Right atrium auricular region (tissue), 2 donors: ENCODE results near the gene ZNF821. TPM values are rescaled to one million over a fixed set of nuclear protein-coding genes. Genes with fewer than 3 reads are reported as not detected.

Experiments
- DNase-seq: peaks from one replicate; pipeline ENCODE4 v3.0.0-alpha.2; 2019; ENCODE audit warnings: low spot score
- H3K27ac ChIP-seq, 2 donors: fragments of 200-600 bp; sonication (generic); 1 replicate in 1 of 2; 2 replicates in 1 of 2; pipeline ENCODE4 v1.5.1; 2016 to 2019
- H3K27me3 ChIP-seq, 2 donors: fragments of 200-600 bp; sonication (generic); one replicate each; pipeline versions ENCODE4 v1.5.1 to v1.6.0; 2017 to 2019
- H3K36me3 ChIP-seq: fragments of 200-600 bp; sonication (generic); one replicate; pipeline ENCODE4 v1.5.1; 2016
- H3K4me1 ChIP-seq, 2 donors: fragments of 200-600 bp; sonication (generic); one replicate each; pipeline versions ENCODE4 v1.5.1 to v1.6.0; 2017 to 2019
- H3K4me3 ChIP-seq, 2 donors: fragments of 200-600 bp; sonication (generic); 1 replicate in 1 of 2; 2 replicates in 1 of 2; pipeline ENCODE4 v1.5.1; 2017 to 2019; ENCODE audit warnings: mild to moderate bottlenecking in 1 of 2, moderate library complexity in 1 of 2
- H3K9me3 ChIP-seq, 2 donors: fragments of 200-600 bp; sonication (generic); one replicate each; pipeline ENCODE4 v1.5.1; 2019
- total RNA-seq, 2 donors: library from RNA; depleted of rRNA; stranded (reverse); fragments of >200 nt; gene quantifications; one replicate each; pipeline ENCODE4 v1.1.0, GENCODE V29; 2016
- TF ChIP-seq, protein P1 (sequence below), 2 donors: fragments of 200-600 bp; sonication (generic); IDR thresholded peaks; one replicate each; pipeline ENCODE4 v1.5.1; 2019; ENCODE audit warnings: antibody characterized with exemption in 2 of 2

Gene ZNF821
- total RNA-seq, 2 donors from 2014 or later = 2.6 to 8.9 TPM

DNA sequence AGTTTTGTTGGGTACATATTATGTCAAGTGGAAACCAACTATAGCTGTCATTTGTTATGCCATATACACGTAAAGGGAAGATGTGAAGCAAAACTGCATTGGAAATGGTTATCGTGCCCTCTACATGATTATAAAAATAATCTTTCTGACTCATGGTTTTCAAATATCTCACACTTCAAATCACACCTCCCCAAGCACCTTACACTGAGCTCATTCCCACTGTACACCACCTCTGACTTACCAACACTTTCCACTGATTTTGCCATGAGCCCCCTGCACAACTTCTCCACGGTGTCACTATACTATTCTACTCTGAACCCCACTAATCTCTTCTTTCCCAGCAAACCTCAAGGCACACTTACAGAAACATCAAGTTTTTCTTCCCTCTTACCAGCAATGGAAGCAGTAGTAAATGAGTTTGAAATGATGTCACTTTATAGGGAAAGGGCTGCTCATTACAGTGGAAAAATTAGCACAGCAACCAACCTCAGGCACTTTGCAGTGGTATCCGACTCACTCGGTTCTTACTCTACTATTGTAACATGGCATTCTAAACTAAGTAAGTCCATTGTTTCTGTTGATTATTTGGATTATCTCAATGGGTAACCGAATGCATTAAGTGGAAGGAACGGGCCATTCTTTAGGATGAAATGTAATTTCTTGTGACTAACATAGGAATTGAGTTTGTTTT is 18.7 kb downstream of the ZNF821 start:
- no peaks in the 10 kb centered on the region for H3K9me3 ChIP-seq
- DNase-seq = no peak
- no peaks in the 10 kb centered on the region for H3K27me3 ChIP-seq
- H3K27ac ChIP-seq = peak overlapping the region in 1 of 2 donors; percentile 47
- H3K4me1 ChIP-seq = no peaks in the 10 kb centered on the region
- H3K4me3 ChIP-seq = no peak overlapping the region
- TF ChIP-seq, protein P1, sequence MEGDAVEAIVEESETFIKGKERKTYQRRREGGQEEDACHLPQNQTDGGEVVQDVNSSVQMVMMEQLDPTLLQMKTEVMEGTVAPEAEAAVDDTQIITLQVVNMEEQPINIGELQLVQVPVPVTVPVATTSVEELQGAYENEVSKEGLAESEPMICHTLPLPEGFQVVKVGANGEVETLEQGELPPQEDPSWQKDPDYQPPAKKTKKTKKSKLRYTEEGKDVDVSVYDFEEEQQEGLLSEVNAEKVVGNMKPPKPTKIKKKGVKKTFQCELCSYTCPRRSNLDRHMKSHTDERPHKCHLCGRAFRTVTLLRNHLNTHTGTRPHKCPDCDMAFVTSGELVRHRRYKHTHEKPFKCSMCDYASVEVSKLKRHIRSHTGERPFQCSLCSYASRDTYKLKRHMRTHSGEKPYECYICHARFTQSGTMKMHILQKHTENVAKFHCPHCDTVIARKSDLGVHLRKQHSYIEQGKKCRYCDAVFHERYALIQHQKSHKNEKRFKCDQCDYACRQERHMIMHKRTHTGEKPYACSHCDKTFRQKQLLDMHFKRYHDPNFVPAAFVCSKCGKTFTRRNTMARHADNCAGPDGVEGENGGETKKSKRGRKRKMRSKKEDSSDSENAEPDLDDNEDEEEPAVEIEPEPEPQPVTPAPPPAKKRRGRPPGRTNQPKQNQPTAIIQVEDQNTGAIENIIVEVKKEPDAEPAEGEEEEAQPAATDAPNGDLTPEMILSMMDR (IDR thresholded peaks at IDR 0.05) = no peak
- H3K36me3 ChIP-seq = peaks cover 39% of the 10 kb centered on the region

DNA sequence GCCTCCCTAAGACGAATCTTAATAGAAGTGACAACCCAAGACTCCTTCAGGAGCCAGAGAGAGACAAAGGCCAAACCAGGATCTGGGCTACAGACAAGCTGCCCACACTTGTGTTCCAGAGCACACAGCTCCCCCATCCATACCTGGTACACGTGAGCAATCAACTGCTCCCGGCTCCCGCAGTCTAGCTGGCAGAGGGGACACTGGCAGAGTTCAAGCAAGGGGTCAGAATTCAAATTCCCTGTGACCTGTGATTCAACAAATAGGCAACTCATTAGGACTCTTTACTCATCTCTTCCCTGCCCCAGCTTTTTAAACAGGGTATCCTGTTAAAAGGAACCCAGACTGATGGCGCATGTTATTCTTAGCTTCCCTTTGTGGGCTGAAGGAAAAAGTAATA is 20.0 kb downstream of the ZNF821 start:
- Histone ChIP-seq H3K4me3 (no peak overlapping the region), H3K4me1 (no peaks in the 10 kb centered on the region), H3K36me3 (peaks cover 48% of the 10 kb centered on the region), H3K27ac (no peak overlapping the region), H3K27me3 (no peaks in the 10 kb centered on the region), H3K9me3 (no peaks in the 10 kb centered on the region)
- DNase-seq = no peak
- TF ChIP-seq, protein P1 (IDR thresholded peaks at IDR 0.05) = no peak

DNA sequence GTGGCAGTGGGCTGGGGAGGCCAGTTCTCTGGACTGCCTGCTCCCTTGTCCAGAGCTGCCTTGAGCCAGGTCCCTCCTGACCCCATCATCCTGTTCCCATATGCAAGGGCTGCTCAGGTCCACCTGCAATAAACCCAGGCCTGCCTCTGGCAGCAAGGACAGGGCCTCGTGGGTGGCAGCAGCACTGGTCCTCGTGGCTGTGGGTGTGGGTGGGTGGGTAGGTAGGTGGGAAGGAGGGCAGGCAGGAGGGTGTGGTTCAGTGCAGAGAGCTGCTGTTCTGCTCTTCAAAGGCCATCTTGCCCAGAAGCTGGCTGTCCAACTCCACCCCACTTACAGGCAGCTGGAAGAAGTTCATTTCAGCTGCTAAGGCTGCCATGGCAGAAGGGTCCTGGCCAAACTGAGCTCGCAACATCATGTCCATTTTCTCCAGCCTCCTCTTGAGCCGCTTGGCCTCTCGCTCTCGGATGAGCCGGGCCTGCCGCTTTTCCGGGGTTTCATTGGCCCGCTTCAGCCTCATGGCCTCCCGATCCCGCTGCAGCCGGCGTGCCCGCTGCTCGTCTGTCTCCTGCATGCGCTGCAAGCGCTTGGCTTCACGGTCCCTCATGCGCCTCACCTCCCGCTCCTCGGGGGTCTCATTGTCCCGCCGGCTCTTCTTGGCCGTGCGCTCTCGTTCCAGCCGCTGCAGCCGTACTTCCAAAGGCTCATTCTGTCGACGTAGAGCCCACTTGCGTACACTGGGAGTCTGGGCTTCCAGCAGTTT is 24.0 kb downstream of the ZNF821 start:
- no peaks in the 10 kb centered on the region for H3K9me3 ChIP-seq
- TF ChIP-seq, protein P1 (IDR thresholded peaks at IDR 0.05) = no peak
- H3K4me1 ChIP-seq = peaks cover 0 to 4% of the 10 kb centered on the region in 2 donors
- no peaks in the 10 kb centered on the region for H3K27me3 ChIP-seq
- peaks cover 38% of the 10 kb centered on the region for H3K36me3 ChIP-seq
- H3K4me3 ChIP-seq = no peak overlapping the region
- DNase-seq = no peak
- H3K27ac ChIP-seq = peak overlapping the region in 1 of 2 donors; percentile 75

DNA sequence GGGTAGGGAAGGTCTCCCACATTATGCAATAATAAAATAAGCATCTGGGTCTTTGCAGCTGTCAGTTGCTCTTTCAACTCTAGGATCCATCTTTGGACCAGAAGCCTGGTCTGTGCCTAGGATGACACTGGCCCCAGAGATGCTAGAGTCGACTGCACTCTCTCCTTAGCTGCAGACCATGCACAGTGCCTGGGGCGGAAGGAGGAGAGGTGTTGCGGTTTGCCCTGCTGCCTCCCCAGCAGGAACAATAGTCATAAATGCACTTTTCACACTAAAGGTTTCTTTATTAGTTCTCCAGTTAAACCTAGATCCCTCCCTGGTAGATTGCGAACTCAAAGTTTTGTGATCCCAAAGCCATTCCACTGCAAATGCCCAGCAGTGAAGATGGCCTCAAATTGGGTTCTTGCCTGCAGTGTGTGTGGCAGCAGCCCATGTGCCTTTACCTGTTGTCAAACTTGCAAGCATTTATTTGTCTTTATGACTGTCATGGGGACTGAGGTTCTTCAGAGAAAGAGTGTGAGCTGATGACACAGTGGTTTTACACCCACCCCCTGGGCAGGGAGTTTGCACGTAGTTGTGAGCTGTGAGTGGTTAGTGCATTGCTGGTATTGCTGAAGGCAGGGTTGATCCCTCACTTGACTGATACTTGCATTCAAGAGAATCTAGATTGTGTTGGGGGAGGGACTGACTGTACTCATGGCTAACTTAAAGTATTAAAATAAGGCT is 27.9 kb downstream of the ZNF821 start:
- DNase-seq = no peak
- TF ChIP-seq, protein P1 (IDR thresholded peaks at IDR 0.05) = no peak
- Histone ChIP-seq H3K36me3 (peaks cover 34% of the 10 kb centered on the region), H3K4me1 (peaks cover 0 to 10% of the 10 kb centered on the region in 2 donors), H3K27me3 (no peaks in the 10 kb centered on the region), H3K4me3 (no peak overlapping the region), H3K9me3 (no peaks in the 10 kb centered on the region), H3K27ac (peak overlapping the region in 1 of 2 donors; percentile 3)

DNA sequence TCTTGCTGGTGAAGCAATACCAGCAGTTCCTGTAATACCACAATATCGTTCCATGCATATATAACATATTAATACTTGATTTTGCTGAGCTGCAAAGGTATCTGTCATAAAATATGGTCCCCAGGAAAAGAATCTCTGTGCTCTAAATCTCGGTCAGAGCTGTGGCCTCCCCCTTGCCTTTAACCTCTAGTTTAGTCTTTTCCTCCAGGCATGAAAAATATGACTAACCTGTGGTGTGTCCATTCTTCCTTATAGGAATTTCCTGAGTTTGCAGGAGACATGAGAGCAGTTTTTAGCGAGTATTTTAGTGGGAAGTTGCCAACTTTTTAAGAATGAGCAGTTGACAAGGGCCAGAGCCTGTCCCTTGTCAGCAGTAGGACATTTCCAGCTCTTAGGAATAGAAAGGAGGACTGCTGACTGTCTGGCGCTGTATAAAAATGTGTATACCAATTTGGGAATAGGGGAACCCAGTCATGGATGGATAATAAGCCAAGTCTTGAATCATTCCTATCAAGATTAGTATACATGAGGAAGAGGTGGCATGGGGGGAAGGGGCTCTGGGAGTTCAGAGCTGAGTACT is 29.5 kb downstream of the ZNF821 start:
- TF ChIP-seq, protein P1 (IDR thresholded peaks at IDR 0.05) = no peak
- H3K9me3 ChIP-seq = no peaks in the 10 kb centered on the region
- peak overlapping the region in 1 of 2 donors; percentile 64 for H3K27ac ChIP-seq
- no peak overlapping the region for H3K4me3 ChIP-seq
- H3K36me3 ChIP-seq = peaks cover 38% of the 10 kb centered on the region
- H3K4me1 ChIP-seq = peaks cover 0 to 10% of the 10 kb centered on the region in 2 donors
- H3K27me3 ChIP-seq = no peaks in the 10 kb centered on the region
- no peak for DNase-seq
